B cell (primary cell): ENCODE measurements around the gene IFIT1B. TPM values are rescaled to one million over a fixed set of nuclear protein-coding genes. Genes with fewer than 3 reads are reported as not detected.

ENCODE experiments used
- ATAC-seq: fragments of 200-7000 bp; cut with Tn5 transposase; one replicate; pipeline ENCODE4 v1.10.0; 2021; ENCODE audit warnings: low read depth, mild to moderate bottlenecking, moderate number of reproducible peaks, moderate library complexity
- CTCF ChIA-PET: fragments of 350-600 bp; sonication (Branson Sonifier 250); formaldehyde crosslinking; loops from one replicate; lab custom pipeline; 2021; ENCODE audit warnings: antibody characterized with exemption, inconsistent platforms; lab: Charles Lee
- POLR2A ChIA-PET: fragments of 350-600 bp; sonication (Branson Sonifier 250); formaldehyde crosslinking; loops from one replicate; lab custom pipeline; 2021; ENCODE audit warnings: antibody characterized with exemption; lab: Charles Lee
- DNase-seq: peaks from one replicate; pipeline ENCODE4 v3.0.0; 2013
- H2AFZ ChIP-seq: 2 replicates; pipeline ENCODE4 v1.6.1; 2012; ENCODE audit warnings: mild to moderate bottlenecking, low read depth, low read length; ENCODE audit not compliant: insufficient read depth, poor library complexity, severe bottlenecking
- H3K27ac ChIP-seq, 2 donors: 1 replicate in 1 of 2; 2 replicates in 1 of 2; pipeline ENCODE4 v1.5.1; 2012 to 2013; ENCODE audit warnings: low read length in 2 of 2, mild to moderate bottlenecking in 2 of 2, moderate library complexity in 1 of 2
- H3K27me3 ChIP-seq, 4 experiments: fragments of 200-600 bp in 1 of 4; sonication (generic) in 1 of 4; replicated peaks in 1 of 4; 1 replicate in 2 of 4; 2 replicates in 2 of 4; pipeline versions ENCODE4 v1.6.1 to v1.7.0; 2013 to 2016; ENCODE audit warnings: low read length in 3 of 4, mild to moderate bottlenecking in 2 of 4, mixed read lengths in 1 of 4, moderate library complexity in 1 of 4; ENCODE audit not compliant: insufficient read depth in 4 of 4, control insufficient read depth in 3 of 4; ENCODE audit errors: control extremely low read depth in 1 of 4
- H3K36me3 ChIP-seq, 2 experiments: replicated peaks in 1 of 2; 1 replicate in 1 of 2; 2 replicates in 1 of 2; pipeline versions ENCODE4 v1.6.1 to v1.7.1; 2013; ENCODE audit warnings: low read length in 1 of 2; ENCODE audit not compliant: insufficient read depth in 2 of 2, control insufficient read depth in 1 of 2; ENCODE audit errors: control extremely low read depth in 1 of 2, extremely low read depth in 1 of 2
- H3K4me1 ChIP-seq, 2 donors: fragments of 200-600 bp in 1 of 2; sonication (generic) in 1 of 2; 1 replicate in 1 of 2; 2 replicates in 1 of 2; pipeline versions ENCODE4 v1.5.1 to v1.6.1; 2013 to 2017; ENCODE audit warnings: low read length in 2 of 2; ENCODE audit not compliant: control insufficient read depth in 2 of 2, insufficient read depth in 2 of 2
- H3K4me2 ChIP-seq: replicated peaks from 2 replicates; pipeline ENCODE3; 2012; ENCODE audit warnings: mild to moderate bottlenecking, low read depth, low read length; ENCODE audit not compliant: poor library complexity, severe bottlenecking
- H3K4me3 ChIP-seq, 5 experiments: fragments of 200-600 bp in 1 of 5; sonication (generic) in 1 of 5; 1 replicate in 3 of 5; 2 replicates in 2 of 5; pipeline versions ENCODE4 v1.5.1 to v1.7.0; 2011 to 2016; ENCODE audit warnings: low read length in 4 of 5, mild to moderate bottlenecking in 4 of 5, low read depth in 2 of 5, control low read depth in 1 of 5, moderate library complexity in 1 of 5; ENCODE audit not compliant: insufficient read depth in 1 of 5; ENCODE audit errors: control extremely low read depth in 1 of 5, extremely low read depth in 1 of 5
- H3K79me2 ChIP-seq: fragments of 200-600 bp; sonication (generic); one replicate; pipeline ENCODE4 v1.6.0; 2016; ENCODE audit warnings: low read length; ENCODE audit not compliant: control insufficient read depth, insufficient read depth
- H3K9ac ChIP-seq: fragments of 200-600 bp; sonication (generic); 2 replicates; pipeline ENCODE4 v1.6.1; 2017; ENCODE audit warnings: mild to moderate bottlenecking, low read length, moderate library complexity
- H3K9me3 ChIP-seq, 3 donors: one replicate each; pipeline versions ENCODE4 v1.6.1 to v1.7.1; 2013; ENCODE audit warnings: low read length in 2 of 3; ENCODE audit not compliant: control insufficient read depth in 2 of 3, insufficient read depth in 1 of 3; ENCODE audit errors: control extremely low read depth in 1 of 3
- H4K20me1 ChIP-seq: 2 replicates; pipeline ENCODE4 v1.6.0; 2012; ENCODE audit warnings: mild to moderate bottlenecking, low read length; ENCODE audit not compliant: insufficient read depth, control insufficient read depth, poor library complexity, severe bottlenecking
- H3K27ac Mint-ChIP-seq: one replicate; pipeline ENCODE4 v1.8.0; 2021; ENCODE audit warnings: mixed read lengths
- H3K27me3 Mint-ChIP-seq: one replicate; pipeline ENCODE4 v1.8.0; 2021; ENCODE audit warnings: mixed read lengths
- H3K4me1 Mint-ChIP-seq: one replicate; pipeline ENCODE4 v1.8.0; 2021; ENCODE audit warnings: mixed read lengths
- H3K4me3 Mint-ChIP-seq: one replicate; pipeline ENCODE4 v1.8.0; 2021; ENCODE audit warnings: mixed read lengths
- H3K9me3 Mint-ChIP-seq: one replicate; pipeline ENCODE4 v1.8.0; 2022; ENCODE audit warnings: mixed read lengths; ENCODE audit not compliant: insufficient read depth
- CTCF ChIP-seq: fragments of 200-600 bp; IDR thresholded peaks from one replicate; pipeline ENCODE4 v1.8.0; 2022; ENCODE audit warnings: antibody characterized with exemption, mild to moderate bottlenecking
- EZH2 ChIP-seq: IDR thresholded peaks from 2 replicates; pipeline ENCODE4 v1.6.1; 2012; ENCODE audit warnings: borderline replicate concordance, low read depth, mild to moderate bottlenecking, moderate library complexity, low read length; ENCODE audit not compliant: insufficient read depth, poor library complexity, severe bottlenecking
- WGBS: methylation state at CpG from one replicate; pipeline ENCODE4 v1.1.5; 2013; ENCODE audit warnings: missing lambda C conversion rate; ENCODE audit not compliant: insufficient coverage; 5-methylcytosine and 5-hydroxymethylcytosine counted together
- intact Hi-C: fragments of 100-400 bp; cut with micrococcal nuclease; formaldehyde crosslinking; loops from one replicate; pipeline ENCODE4 v1.10.0; 2022
- polyA plus RNA-seq: library from polyadenylated mRNA; depleted of rRNA; stranded (reverse); fragments of >200 nt; gene quantifications from 2 replicates; pipeline ENCODE4 v1.2.3, GENCODE V29; 2012
- total RNA-seq, 2 donors: library from RNA; stranded (reverse); fragments of 120-200 nt in 1 of 2; gene quantifications; 1 replicate in 1 of 2; 2 replicates in 1 of 2; pipeline versions ENCODE4 v1.2.3 to v1.2.4, GENCODE V29; 2013 to 2022

The IFIT1B gene
- total and polyA plus RNA-seq, 2 donors (not counting 1 experiment from before 2014, with no cell fraction given) = not detected

- Mint-ChIP-seq H3K27ac (no peak overlapping the region), H3K27me3 (no peaks in the 10 kb centered on the region), H3K4me3 (no peak overlapping the region), H3K4me1 (peaks cover 18% of the 10 kb centered on the region), H3K9me3 (no peaks in the 10 kb centered on the region)
- Histone ChIP-seq H3K4me1 (peaks cover 16% of the 10 kb centered on the region in 2 donors), H3K4me3 (no peak overlapping the region), H3K36me3 (no peaks in the 10 kb centered on the region), H3K4me2 (no peak overlapping the region), H3K27ac (no peak overlapping the region), H3K9me3 (no peaks in the 10 kb centered on the region), H2AFZ (no peak overlapping the region), H3K9ac (no peak overlapping the region), H3K27me3 (no peaks in the 10 kb centered on the region), H4K20me1 (no peaks in the 10 kb centered on the region), H3K79me2 (no peaks in the 10 kb centered on the region)
- ChIA-PET CTCF (no interaction called here), POLR2A (no interaction called here)
- ATAC-seq = no peak
- intact Hi-C loops = no loop called here
- no CpG with 5 or more reads among the region's 1 CpG for WGBS
- no peak for TF ChIP-seq EZH2
- no peak for TF ChIP-seq CTCF
- no peak for DNase-seq
These were observed 4.9 kb downstream of the IFIT1B start for GRCh38 chr10:89382757-89383156.

DNA sequence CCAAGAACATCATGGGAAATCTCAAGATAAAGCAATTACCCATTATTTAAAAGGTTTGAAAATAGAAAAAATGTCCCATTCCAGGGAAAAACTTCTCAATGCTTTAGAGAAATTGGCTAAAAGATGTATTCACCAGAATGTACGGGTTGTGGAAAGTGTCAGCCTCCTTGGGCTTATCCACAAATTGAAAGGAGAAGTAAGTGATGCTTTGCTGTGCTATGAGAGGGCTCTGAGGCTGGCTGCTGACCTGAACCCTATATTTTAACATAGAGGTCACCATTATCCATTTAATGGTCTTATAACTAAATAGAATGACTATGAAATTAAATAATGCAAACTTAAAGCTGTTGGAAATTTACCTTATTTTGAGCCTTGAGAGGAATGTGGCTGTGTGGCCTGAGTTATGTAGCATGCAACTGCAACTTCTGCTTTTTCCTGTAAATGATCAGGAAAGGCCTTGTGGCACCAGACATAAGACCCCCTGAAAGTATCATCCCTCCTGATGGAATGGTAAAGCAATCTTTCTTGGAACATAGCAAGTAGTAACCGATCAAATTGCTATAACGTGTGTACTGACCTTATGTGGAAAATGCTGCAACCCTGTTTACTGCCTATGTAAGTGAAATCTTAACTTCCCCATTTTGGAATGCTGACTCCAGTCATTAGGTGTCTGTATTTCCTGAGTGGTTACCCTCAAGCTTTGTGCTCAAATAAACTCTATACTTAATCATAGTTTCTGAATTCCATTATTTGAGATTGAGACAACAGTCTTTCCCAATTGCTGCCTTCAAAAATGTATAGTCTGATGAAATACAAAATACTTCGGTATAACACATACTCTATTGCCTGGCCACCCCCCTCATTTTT, 6.9 kb downstream of the IFIT1B start:
- Histone ChIP-seq H3K27me3 (no peaks in the 10 kb centered on the region), H3K9me3 (no peaks in the 10 kb centered on the region), H4K20me1 (no peaks in the 10 kb centered on the region), H2AFZ (no peak overlapping the region), H3K4me1 (peaks cover 16% of the 10 kb centered on the region in 2 donors), H3K9ac (no peak overlapping the region), H3K4me3 (no peak overlapping the region), H3K4me2 (peak overlapping the region; percentile 36), H3K27ac (no peak overlapping the region), H3K79me2 (no peaks in the 10 kb centered on the region), H3K36me3 (no peaks in the 10 kb centered on the region)
- peak; percentile 64 for DNase-seq
- CTCF ChIA-PET = interaction anchor here (1.4 to 2.2 kb wide), 4 partner anchors 9 to 167 kb away, joined by 4 to 5 read pairs (median 4); no protein-coding TSS in a partner anchor
- 17% methylated on average over 2 of the region's 4 CpGs for WGBS
- Mint-ChIP-seq H3K9me3 (no peaks in the 10 kb centered on the region), H3K4me3 (peak overlapping the region; percentile 24), H3K27me3 (no peaks in the 10 kb centered on the region), H3K27ac (peak overlapping the region; percentile 29), H3K4me1 (peaks cover 18% of the 10 kb centered on the region)
- ATAC-seq = peak; percentile 72
- TF ChIP-seq EZH2 (no peak), CTCF (no peak)
- intact Hi-C loops = no loop called here
- POLR2A ChIA-PET = no interaction called here
